Body of pancreas (tissue), 4 donors: ENCODE data around the gene FAM78A. TPM values are rescaled to one million over a fixed set of nuclear protein-coding genes. Genes with fewer than 3 reads are reported as not detected.
A peak's percentile ranks its signal among the peaks of the same experiment; 100 is the strongest.
"Not testable (repeated sequence)": the region's sequence is repeated elsewhere in the genome, so short reads cannot be mapped to it uniquely, and the experiment has no call there.

Experiments
- ATAC-seq: fragments of 150-250 bp; one replicate; pipeline ENCODE4 v1.9.1; 2016
- DNase-seq, 4 donors: peaks; one replicate each; pipeline ENCODE4 v3.0.0-alpha.2; 2019
- H3K27ac ChIP-seq, 4 donors: fragments of 200-600 bp; sonication (generic); 1 replicate in 3 of 4; 2 replicates in 1 of 4; pipeline versions ENCODE4 v1.5.1 to v1.6.1; 2016 to 2019; ENCODE audit warnings: mild to moderate bottlenecking in 1 of 4, mixed read lengths in 1 of 4, moderate library complexity in 1 of 4
- H3K27me3 ChIP-seq, 2 donors: fragments of 200-600 bp; sonication (generic); one replicate each; pipeline ENCODE4 v1.6.0; 2016; ENCODE audit warnings: mild to moderate bottlenecking in 1 of 2
- H3K36me3 ChIP-seq, 2 donors: fragments of 200-600 bp; sonication (generic); replicated peaks in 1 of 2; 2 replicates each; pipeline ENCODE4 v1.5.1; 2016; ENCODE audit warnings: low read depth in 2 of 2; ENCODE audit not compliant: insufficient read depth in 1 of 2
- H3K4me1 ChIP-seq: fragments of 200-600 bp; sonication (generic); one replicate; pipeline ENCODE4 v1.6.0; 2016
- H3K4me3 ChIP-seq, 2 donors: fragments of 200-600 bp; sonication (generic); 1 replicate in 1 of 2; 2 replicates in 1 of 2; pipeline ENCODE4 v1.5.1; 2016 to 2019
- H3K9me3 ChIP-seq, 3 donors: fragments of 200-600 bp; sonication (generic); 1 replicate in 2 of 3; 2 replicates in 1 of 3; pipeline ENCODE4 v1.5.1; 2016
- POLR2A ChIP-seq, 3 donors: fragments of 450-650 bp; IDR thresholded peaks; one replicate each; pipeline ENCODE4 v1.6.1; 2016; ENCODE audit warnings: antibody characterized with exemption in 3 of 3, mild to moderate bottlenecking in 2 of 3
- WGBS, 2 donors: methylation state at CpG; one replicate each; pipeline ENCODE4 v1.1.5; 2017; 5-methylcytosine and 5-hydroxymethylcytosine counted together
- intact Hi-C: fragments of 100-400 bp; cut with DNase I; formaldehyde crosslinking; loops from one replicate; pipeline ENCODE4 v1.15.1; 2023
- total RNA-seq, 2 donors: library from RNA; depleted of rRNA; stranded (reverse); fragments of >200 nt; gene quantifications; one replicate each; pipeline ENCODE4 v1.1.0, GENCODE V29; 2016
- TF ChIP-seq, protein P1 (sequence below), 7 experiments: fragments of 450-650 bp in 4 of 7; fragments of 200-600 bp in 3 of 7; sonication (generic) in 3 of 7; IDR thresholded peaks; one replicate each; pipeline ENCODE4 v1.5.1; 2016 to 2019; ENCODE audit warnings: antibody characterized with exemption in 7 of 7

FAM78A gene
- total RNA-seq, 2 donors from 2014 or later = under 0.01 to 0.78 TPM

DNA sequence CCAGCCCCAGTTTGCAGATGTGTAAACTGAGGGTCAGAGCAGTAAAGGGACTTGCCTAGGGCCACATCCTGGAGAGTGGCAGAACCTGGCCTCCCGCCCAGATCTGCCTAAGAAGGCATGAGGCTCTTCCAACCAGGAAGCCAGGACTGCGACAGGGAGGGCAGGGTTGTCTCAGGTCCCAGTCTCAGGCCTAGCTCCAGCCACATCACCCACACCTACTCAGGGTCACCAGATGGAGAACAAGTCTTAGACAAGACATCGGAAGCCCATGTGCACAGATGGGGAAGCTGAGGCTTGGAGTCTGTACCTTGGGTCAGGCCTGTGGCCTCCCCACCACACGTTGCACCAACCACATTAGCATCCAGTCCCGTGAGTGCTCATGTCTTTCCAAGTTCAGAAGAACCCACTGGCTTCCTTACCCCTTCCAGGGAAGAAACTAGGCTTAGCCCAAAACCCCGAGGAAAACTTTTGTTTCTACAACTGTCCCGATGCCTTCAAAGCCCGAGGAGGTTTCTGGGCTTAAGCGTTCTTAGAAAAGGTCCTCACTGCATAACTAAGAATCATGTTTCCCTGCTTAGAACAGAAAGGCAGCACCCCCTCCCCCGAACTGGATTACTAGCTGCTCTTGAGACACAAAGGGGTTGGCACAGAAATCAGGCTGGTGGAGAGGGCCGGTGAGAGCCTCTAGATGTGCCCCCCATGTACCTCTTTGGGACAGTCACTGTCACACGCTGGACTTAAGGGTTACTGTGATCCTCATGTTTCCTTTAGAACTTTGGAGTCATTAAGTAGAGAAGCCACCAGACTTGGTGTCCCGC, 2.2 kb downstream of the FAM78A start:
- Histone ChIP-seq H3K27ac (peak overlapping the region in 2 of 4 donors; percentile 36 to 67), H3K36me3 (no peaks in the 10 kb centered on the region), H3K4me3 (no peak overlapping the region), H3K27me3 (no peaks in the 10 kb centered on the region), H3K4me1 (peaks cover 16% of the 10 kb centered on the region), H3K9me3 (no peaks in the 10 kb centered on the region)
- intact Hi-C loops = no loop called here
- TF ChIP-seq POLR2A (IDR thresholded peaks at IDR 0.05) = no peak
- TF ChIP-seq, protein P1, sequence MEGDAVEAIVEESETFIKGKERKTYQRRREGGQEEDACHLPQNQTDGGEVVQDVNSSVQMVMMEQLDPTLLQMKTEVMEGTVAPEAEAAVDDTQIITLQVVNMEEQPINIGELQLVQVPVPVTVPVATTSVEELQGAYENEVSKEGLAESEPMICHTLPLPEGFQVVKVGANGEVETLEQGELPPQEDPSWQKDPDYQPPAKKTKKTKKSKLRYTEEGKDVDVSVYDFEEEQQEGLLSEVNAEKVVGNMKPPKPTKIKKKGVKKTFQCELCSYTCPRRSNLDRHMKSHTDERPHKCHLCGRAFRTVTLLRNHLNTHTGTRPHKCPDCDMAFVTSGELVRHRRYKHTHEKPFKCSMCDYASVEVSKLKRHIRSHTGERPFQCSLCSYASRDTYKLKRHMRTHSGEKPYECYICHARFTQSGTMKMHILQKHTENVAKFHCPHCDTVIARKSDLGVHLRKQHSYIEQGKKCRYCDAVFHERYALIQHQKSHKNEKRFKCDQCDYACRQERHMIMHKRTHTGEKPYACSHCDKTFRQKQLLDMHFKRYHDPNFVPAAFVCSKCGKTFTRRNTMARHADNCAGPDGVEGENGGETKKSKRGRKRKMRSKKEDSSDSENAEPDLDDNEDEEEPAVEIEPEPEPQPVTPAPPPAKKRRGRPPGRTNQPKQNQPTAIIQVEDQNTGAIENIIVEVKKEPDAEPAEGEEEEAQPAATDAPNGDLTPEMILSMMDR (IDR thresholded peaks at IDR 0.05) = no peak
- 57 to 62% methylated on average over 10 to 13 of the region's 13 CpGs for WGBS, 2 donors
- ATAC-seq = no peak
- DNase-seq = no peak

DNA sequence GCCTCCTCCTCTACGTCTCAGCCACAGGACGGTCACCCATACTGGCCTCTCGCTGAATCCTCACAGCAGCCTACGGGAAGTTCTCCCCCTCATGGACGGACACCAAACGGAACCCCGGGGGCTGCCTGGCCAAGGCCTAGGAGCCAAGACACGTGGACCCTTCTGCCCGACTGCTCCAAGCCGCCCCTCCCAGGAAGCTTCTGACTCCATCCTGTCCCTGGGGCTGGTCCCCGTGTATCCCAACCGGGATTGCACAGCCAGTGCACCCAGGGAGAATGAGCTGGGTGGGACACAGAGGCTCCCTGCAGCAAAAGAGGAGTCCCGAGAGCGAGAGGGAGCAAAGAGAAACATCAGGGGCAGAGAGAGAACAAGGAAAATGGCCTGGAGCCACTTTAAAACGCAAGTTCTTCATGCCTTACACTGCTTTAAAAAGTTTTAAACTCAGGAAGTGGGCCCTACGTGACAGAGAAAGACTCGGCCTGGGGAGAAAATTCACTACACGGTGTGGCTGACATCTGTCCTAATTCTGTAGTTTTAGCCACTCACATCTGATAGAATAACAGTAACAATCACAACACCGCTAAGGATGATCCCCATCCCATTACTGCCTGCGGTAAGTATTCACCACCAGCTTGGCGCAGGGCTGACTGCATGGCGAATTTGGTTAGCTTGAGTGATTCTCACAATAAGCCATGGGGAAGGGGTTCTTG, 3.0 kb downstream of the FAM78A start:
- 74 to 81% methylated on average over 16 to 22 of the region's 22 CpGs for WGBS, 2 donors
- Histone ChIP-seq H3K27me3 (no peaks in the 10 kb centered on the region), H3K4me3 (no peak overlapping the region), H3K4me1 (peaks cover 15% of the 10 kb centered on the region), H3K27ac (peak overlapping the region in 2 of 4 donors; percentile 36 to 67), H3K9me3 (no peaks in the 10 kb centered on the region), H3K36me3 (no peaks in the 10 kb centered on the region)
- intact Hi-C loops = no loop called here
- DNase-seq (no peak), ATAC-seq (no peak)
- no peak for TF ChIP-seq POLR2A (IDR thresholded peaks at IDR 0.05)
- TF ChIP-seq, protein P1 (IDR thresholded peaks at IDR 0.05) = no peak

DNA sequence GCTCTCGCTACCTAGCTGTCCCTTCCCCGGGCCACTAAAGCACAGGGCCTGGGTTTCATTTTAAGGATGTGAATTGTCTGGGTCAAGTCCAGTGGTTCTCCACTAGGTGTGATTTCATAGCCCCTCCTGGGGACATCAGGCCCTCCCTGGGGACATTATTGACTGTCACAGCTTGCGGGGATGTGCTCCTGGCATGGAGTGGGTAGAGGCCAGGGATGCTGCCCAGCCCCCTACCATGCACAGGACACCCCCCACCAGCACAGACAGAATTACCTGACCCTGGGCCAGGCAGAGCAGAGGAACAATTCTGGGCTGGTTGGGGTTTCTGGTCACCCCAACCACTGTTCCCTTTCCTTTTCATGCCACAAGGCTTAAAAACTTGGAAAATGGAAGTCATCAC, 4.1 kb downstream of the FAM78A start:
- TF ChIP-seq, protein P1 (IDR thresholded peaks at IDR 0.05) = no peak
- TF ChIP-seq POLR2A (IDR thresholded peaks at IDR 0.05) = no peak
- DNase-seq (no peak), ATAC-seq (no peak)
- H3K27ac ChIP-seq = peak overlapping the region in 1 of 4 donors; percentile 67
- intact Hi-C loops = no loop called here
- H3K9me3 ChIP-seq = no peaks in the 10 kb centered on the region
- H3K27me3 ChIP-seq = no peaks in the 10 kb centered on the region
- no peak overlapping the region for H3K4me3 ChIP-seq
- H3K4me1 ChIP-seq = peaks cover 9% of the 10 kb centered on the region
- 83 to 100% methylated on average over 2 to 3 of the region's 3 CpGs for WGBS, 2 donors
- H3K36me3 ChIP-seq = no peaks in the 10 kb centered on the region

DNA sequence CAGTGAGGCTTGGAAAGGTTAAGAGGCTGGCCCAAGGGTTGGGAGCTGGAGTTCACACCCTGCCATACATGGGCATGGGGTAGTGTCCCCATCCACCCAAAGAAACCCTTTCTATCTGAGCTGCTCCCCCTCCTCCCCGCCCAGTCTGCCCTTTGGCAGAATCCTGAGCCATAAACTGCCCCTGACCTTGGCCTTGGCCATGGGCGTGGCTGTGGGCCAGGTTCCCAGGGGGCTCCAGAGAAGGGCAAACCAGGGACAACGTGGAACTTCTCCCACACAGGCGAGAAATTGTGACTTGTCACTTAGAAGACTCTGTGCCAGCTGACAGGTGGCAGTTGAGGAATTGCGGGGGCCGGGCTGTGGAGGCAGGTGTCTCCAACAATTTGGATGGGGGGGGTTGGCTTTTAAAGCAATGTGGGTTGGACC, 4.8 kb downstream of the FAM78A start:
- 70 to 93% methylated on average over 3 to 6 of the region's 6 CpGs for WGBS, 2 donors
- intact Hi-C loops = no loop called here
- ATAC-seq (no peak), DNase-seq (no peak)
- H3K27ac ChIP-seq = peak overlapping the region in 2 of 4 donors; percentile 44 to 65
- H3K27me3 ChIP-seq = no peaks in the 10 kb centered on the region
- H3K36me3 ChIP-seq = no peaks in the 10 kb centered on the region
- no peak overlapping the region for H3K4me3 ChIP-seq
- H3K4me1 ChIP-seq = peaks cover 4% of the 10 kb centered on the region
- no peaks in the 10 kb centered on the region for H3K9me3 ChIP-seq
- TF ChIP-seq, protein P1 (IDR thresholded peaks at IDR 0.05) = no peak
- no peak for TF ChIP-seq POLR2A (IDR thresholded peaks at IDR 0.05)

DNA sequence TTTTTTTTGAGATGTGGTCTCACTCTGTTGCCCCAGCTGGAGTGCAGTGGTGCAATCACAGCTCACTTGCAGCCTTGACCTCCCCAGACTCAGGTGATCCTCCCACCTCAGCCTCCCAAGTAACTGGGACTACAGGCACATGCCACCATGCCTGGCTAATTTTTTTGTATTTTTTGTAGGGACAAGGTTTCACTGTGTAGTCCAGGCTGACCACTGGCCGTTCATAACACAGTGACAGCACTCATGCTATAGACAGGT, 5.4 kb downstream of the FAM78A start:
- H3K4me3 ChIP-seq, H3K4me1 ChIP-seq, H3K27me3 ChIP-seq, H3K36me3 ChIP-seq, DNase-seq, H3K9me3 ChIP-seq, ATAC-seq, intact Hi-C loops: not testable (repeated sequence)
- peak overlapping the region in 2 of 4 donors; percentile 44 to 65 for H3K27ac ChIP-seq
- WGBS, 2 donors = 86 to 88% methylated on average over 1 of the region's 1 CpG
